Inflammatory macrophage treated with lipopolysaccharide for 1 hour (primary cell): Measurements from ENCODE around the gene COL15A1.

Source experiments
- DNase-seq, 2 donors: peaks; one replicate each; pipeline ENCODE4 v3.0.0-alpha.2; 2020 to 2022

Gene COL15A1

GRCh38 chr9:99062549-99062948 lies 118.8 kb downstream of the COL15A1 start:
- no peak for DNase-seq

GRCh38 chr9:99063522-99063921 lies 119.8 kb downstream of the COL15A1 start:
- no peak for DNase-seq

GRCh38 chr9:99066571-99066970 lies 122.9 kb downstream of the COL15A1 start:
- DNase-seq, result no peak

GRCh38 chr9:99069075-99069474 lies 125.4 kb downstream of the COL15A1 start:
- DNase-seq, result no peak

GRCh38 chr9:99069546-99069945 lies 125.8 kb downstream of the COL15A1 start:
- DNase-seq, result no peak

GRCh38 chr9:99070681-99071080 lies 127.0 kb downstream of the COL15A1 start:
- no peak for DNase-seq

- peak in 1 of 2 donors; percentile 46 for DNase-seq
Measured at GRCh38 chr9:99071313-99072039, 127.8 kb downstream of the COL15A1 start.

GRCh38 chr9:99072040-99072394 lies 128.3 kb downstream of the COL15A1 start:
- DNase-seq, result no peak

- DNase-seq, result no peak
Measured at GRCh38 chr9:99073347-99073746, 129.6 kb downstream of the COL15A1 start.

GRCh38 chr9:99073985-99074901 lies 130.5 kb downstream of the COL15A1 start:
- no peak for DNase-seq

- no peak for DNase-seq
Measured at GRCh38 chr9:99074902-99075245, 131.2 kb downstream of the COL15A1 start.

- DNase-seq, result no peak
Measured at GRCh38 chr9:99075246-99075912, 131.7 kb downstream of the COL15A1 start.

- DNase-seq, result no peak
Measured at GRCh38 chr9:99076030-99076429, 132.3 kb downstream of the COL15A1 start.

- no peak for DNase-seq
Measured at GRCh38 chr9:99076483-99077171, 132.9 kb downstream of the COL15A1 start.

- no peak for DNase-seq
Measured at GRCh38 chr9:99078717-99079116, 135.0 kb downstream of the COL15A1 start.

GRCh38 chr9:99079542-99079941 lies 135.8 kb downstream of the COL15A1 start:
- DNase-seq, result no peak

- DNase-seq, result no peak
Measured at GRCh38 chr9:99083051-99083450, 139.3 kb downstream of the COL15A1 start.

GRCh38 chr9:99085949-99086948 lies 142.5 kb downstream of the COL15A1 start:
- DNase-seq, result peak; percentile 70 to 83

- DNase-seq, result no peak
Measured at GRCh38 chr9:99087462-99087861, 143.8 kb downstream of the COL15A1 start.

- DNase-seq, result no peak
Measured at GRCh38 chr9:99090336-99091130, 146.8 kb downstream of the COL15A1 start.
